Hypothalamus (tissue), 51 donors: ENCODE results near the gene PNPLA3.
"Not testable (repeated sequence)": the region's sequence is repeated elsewhere in the genome, so short reads cannot be mapped to it uniquely, and the experiment has no call there.

ENCODE experiments used
- DNase-seq, 51 donors: peaks; one replicate each; lab custom pipeline; 2025; lab: John Stamatoyannopoulos, UW

The PNPLA3 gene

GRCh38 chr22:43889201-43889859 lies 34.3 kb upstream of the PNPLA3 start:
- DNase-seq: no peak

DNA sequence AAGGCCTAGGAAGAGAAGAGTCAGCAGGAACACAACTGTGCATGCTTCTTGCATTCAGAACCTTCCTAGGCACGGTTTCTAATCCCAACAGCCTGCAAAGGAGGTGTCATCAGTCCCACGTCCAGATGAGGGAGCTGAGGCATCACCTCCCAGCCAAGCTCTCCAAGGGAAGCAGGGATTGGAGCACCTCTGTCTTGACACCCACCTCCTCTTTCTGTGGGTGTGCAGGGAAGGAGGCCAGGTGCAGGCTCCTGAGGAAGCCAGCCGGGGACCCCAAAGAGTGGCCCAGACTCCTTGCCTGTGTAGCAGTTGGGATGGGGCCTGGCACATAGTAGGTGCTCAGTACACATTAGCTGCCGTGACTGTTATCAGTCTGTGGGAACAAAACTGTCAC lies 33.7 kb upstream of the PNPLA3 start:
- DNase-seq: no peak

DNA sequence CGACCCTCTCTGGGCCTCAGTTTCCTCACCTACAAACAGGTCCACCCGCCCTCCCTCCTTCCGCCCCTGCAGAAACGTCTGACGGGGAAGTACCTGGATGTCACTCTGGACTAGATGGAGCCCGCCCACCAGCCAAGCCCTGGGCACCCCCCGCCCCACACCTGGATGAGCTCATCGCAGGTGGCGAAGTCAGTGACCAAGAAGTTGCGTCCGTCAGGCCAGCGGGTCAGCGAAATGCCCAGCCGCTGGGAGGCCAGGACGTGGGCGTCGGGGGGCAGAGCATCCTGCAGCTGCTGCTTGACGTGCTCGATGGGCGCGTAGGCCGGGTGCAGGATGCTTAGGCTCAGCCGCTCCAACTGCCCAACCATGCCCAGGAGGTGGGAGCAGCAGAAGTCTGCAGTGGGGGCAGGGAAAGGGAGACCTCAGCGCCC lies 32.7 kb upstream of the PNPLA3 start:
- DNase-seq: no peak

DNA sequence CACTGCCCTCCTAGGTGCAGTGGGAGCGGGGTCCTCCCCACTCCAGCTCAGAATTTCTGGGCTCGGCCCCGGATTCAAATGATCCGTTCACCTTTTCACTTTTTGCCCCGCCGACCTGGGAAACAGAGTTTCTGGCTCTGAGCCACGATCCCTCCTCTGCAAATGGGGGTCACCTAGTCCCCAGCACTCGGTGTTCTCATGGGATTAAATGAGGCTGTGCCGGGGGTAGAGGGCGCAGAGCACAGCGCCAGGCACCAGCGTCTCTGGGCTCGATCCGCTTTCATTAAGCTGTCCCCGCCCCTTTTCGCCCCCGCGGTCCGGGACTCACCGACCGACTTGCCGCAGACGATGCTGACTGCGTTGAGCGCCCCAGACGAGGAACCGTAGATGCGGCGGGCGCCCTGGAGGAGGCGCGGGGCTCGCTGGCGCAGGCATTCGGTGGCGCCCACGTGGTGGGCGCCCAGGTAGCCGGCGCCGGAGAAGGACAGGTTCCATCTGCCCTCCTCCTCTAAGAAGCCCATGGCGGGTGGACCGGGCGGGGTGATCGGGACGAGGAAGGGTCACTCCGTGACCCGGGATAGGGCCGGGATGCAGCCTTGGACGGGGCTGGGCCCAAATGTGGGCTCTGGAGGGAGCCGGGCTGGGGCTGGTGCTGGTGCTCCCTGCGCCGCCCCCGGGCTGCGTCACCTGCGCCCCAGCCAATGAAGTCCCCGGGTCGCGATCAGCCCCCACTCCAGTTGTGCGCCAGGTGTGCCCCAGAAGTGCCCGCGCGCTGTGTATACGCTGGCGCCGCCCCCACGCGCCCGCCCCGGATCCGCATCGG lies 32.0 kb upstream of the PNPLA3 start, which contains the start of gene PNPLA5:
Gene PNPLA5, minus strand, starts transcription at position 654 of the 823 bp plus-strand sequence. Its CDS starts 133 bp downstream, at position 521.
- DNase-seq: peak in 7 of 51 donors; percentile 4 to 46 (median 12)

GRCh38 chr22:43892183-43892894 lies 31.3 kb upstream of the PNPLA3 start:
- no peak for DNase-seq

DNA sequence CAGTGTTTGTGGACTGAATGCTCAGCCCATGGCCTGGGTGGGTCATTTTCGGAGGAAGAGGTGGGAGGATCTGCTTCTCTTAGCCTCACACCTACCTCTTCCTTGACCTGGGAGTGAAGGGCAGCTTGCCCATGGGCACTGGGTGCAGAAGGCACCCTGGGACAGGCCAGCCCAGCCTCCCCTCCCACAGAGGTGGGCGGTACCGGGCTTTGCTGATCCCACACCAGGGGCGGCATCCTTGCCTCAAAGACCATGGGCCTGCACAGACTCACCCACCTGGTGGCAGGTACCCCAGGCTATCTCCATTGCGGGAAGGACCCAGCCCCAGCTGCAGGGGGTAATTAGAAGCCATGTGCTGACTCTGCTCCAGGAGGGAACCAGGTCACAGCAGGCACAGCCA lies 30.3 kb upstream of the PNPLA3 start:
- no peak for DNase-seq

GRCh38 chr22:43894122-43894521 lies 29.5 kb upstream of the PNPLA3 start:
- no peak for DNase-seq

DNA sequence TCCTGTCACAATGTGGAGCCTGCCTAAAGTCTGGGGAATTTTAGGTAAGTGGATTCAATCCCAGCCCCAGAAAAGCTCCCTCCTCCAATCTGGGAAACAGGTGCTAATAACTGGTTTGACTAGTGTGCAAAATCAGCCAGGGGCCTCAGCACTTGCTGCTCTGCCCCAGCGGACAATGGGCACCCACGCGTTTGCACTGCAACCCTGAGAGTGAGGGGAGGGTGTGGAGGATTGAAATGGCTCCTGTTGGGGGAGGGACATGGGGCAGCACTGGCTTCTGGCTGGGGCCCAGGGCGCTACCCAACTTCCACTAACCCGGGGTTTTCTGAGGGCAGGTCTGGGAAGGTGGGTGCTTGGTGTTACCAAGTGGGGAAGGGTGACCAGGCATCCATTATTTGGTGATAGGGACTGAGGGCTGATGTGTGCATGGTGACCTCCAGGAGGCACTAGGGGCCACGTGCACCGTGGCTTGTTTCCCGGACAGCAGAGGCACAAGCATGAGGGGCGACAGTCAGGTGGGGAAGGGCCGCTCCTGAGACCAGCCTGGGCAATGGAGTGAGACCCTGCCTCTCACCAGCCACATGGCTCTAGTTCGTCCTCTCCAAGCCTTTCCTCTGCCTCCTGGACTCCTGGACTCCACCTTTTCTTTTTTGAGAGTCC lies 27.5 kb upstream of the PNPLA3 start:
- DNase-seq: no peak

DNA sequence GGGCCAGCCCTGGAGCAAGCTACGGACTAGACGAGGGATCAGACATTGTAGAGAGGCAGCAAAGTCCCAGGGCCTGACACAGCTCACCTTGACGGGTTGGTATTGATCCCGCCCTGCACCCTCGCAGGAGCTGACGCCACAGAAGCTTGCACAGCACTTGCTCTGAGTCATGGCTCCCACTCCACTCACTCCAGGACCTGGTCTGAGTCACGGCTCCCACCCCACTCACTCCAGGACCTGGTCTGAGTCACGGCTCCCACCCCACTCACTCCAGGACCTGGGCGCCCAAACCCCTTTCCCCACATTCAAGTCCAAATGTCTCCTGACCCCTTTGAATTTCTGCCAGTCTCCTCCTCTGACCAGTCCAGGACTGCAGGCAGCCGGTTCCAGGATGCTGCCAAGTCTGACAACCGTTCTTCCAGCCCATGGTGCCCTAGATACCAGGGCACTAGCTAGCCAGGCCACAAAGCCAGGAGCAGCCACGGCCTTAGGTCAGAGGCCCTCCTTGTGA lies 25.8 kb upstream of the PNPLA3 start:
- DNase-seq: peak in 10 of 51 donors; percentile 4 to 45 (median 30)

- DNase-seq: no peak
These were observed 23.4 kb upstream of the PNPLA3 start for GRCh38 chr22:43900206-43900605.

- DNase-seq: no peak
These were observed 21.5 kb upstream of the PNPLA3 start for GRCh38 chr22:43901976-43902643.

DNA sequence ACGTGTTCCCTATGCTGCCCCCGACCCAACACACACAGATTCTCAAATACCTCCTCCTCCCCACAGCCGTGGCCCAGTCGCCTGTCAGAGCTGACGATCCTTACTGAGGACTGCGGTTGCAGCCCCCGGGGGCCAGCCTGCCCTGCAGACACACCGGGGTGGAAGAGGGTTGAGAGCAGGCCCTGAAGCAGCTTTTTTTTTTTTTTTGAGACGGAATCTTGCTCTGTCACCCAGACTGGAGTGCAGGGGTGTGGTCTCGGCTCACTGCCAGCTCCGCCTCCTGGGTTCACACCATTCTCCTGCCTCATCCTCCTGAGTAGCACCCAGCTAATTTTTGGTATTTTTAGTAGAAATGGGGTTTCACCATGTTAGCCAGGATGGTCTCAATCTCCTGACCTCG lies 20.6 kb upstream of the PNPLA3 start:
- not testable (repeated sequence) for DNase-seq

DNA sequence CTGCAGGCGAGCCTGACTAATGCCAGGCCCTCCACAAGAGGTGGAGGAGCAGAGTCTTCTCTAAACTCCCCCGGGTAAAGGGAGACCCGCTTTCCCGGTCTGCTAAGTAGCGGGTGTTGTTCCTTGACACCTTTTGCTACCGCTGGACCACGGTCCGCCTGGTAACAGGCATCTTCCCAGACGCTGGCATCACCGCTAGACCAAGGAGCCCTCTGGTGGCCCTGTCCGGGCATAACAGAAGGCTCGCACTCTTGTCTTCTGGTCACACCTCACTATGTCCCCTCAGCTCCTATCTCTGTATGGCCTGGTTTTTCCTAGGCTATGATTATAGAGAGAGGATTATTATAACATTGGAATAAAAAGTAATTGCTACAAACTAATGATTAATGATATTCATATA lies 19.2 kb upstream of the PNPLA3 start:
- DNase-seq: peak in 2 of 51 donors; percentile 27 to 48

GRCh38 chr22:43905681-43906080 lies 17.9 kb upstream of the PNPLA3 start:
- no peak for DNase-seq

- no peak for DNase-seq
These were observed 13.9 kb upstream of the PNPLA3 start for GRCh38 chr22:43909708-43910107.

DNA sequence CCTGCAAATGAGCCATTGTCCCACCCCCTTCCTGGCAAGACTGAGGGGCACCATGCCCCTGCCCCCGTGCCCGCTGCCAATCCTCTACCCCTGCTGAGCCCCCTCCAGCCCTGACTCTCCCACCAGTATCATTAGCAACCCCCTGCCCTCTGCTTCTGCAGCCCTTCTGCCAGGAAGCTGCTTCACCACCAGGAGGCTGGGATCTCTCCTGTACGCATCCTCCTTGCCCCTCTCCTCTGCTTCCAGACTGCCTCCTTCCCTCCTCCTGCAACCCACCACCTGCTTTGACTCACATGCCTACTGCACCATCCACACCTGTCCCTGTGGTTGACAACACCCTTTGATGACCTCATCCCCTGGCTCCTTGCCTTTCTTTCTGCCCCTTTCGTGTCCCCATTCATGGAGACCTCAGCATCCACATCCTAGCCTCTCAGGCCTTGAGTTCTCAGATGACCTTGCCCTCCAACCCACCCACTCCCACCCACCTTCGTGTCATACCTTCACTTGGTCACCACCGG lies 13.4 kb upstream of the PNPLA3 start:
- DNase-seq: no peak

- no peak for DNase-seq
These were observed 12.3 kb upstream of the PNPLA3 start for GRCh38 chr22:43911351-43911750.

GRCh38 chr22:43917521-43917920 lies 6.1 kb upstream of the PNPLA3 start:
- no peak for DNase-seq

GRCh38 chr22:43919106-43919973 lies 4.3 kb upstream of the PNPLA3 start:
- DNase-seq: no peak
